Measurements from ENCODE around the gene FREM1. TPM values are rescaled to one million over a fixed set of nuclear protein-coding genes. Genes with fewer than 3 reads are reported as not detected.

The FREM1 gene
- total and polyA plus RNA-seq, 2 of the 13 experiments (the other 11 are each of a cell fraction or from before 2014, with no cell fraction given), result 64.3 to 202 TPM

- H3K4me1 ChIP-seq (ENCODE audit: insufficient read depth, low read length), result no peaks in the 10 kb centered on the region
- H3K9ac ChIP-seq (ENCODE audit: insufficient read depth, low read depth, low read length), result no peak overlapping the region
- no peak overlapping the region for H3K27ac ChIP-seq (ENCODE audit: extremely low read length, insufficient read depth, low read length)
- intact Hi-C loops (cut with micrococcal nuclease; ENCODE audit: unreplicated experiment), result loop anchor here (1.0 kb wide), 1 partner anchor 41 kb away; no protein-coding TSS in a partner anchor
- POLR2A ChIA-PET, result no interaction called here
- whole genome bisulfite sequencing (ENCODE audit: low lambda C conversion rate), result 96% methylated on average over 3 of the region's 3 CpGs
- no peak overlapping the region for H3K4me3 ChIP-seq (replicated peaks in 1 of 3; ENCODE audit: insufficient read depth in 1 of 3, low read depth in 2 of 3, low read length in 3 of 3)
- FAIRE-seq (no peak), ATAC-seq (no peak), DNase-seq (ENCODE audit: low spot score) (no peak)
- H3K36me3 ChIP-seq (replicated peaks in 1 of 2; ENCODE audit: control insufficient read depth in 1 of 2, insufficient read depth in 2 of 2, low read length in 2 of 2), result peaks cover 7 to 89% of the 10 kb centered on the region in 2 experiments
- no peak for TF ChIP-seq ERF (CRISPR knock-in tag; IDR thresholded peaks at IDR 0.05)
- TF ChIP-seq ZNF264 (CRISPR knock-in tag; IDR thresholded peaks at IDR 0.05), result no peak
- BruUV-seq (replicated peaks), result no TSS peak
- no peak overlapping the region for H3K4me2 ChIP-seq (ENCODE audit: low read depth, low read length)
- no peaks in the 10 kb centered on the region for H3K79me2 ChIP-seq (ENCODE audit: insufficient read depth, low read length)
- no peaks in the 10 kb centered on the region for H3K9me3 ChIP-seq (ENCODE audit: low read length)
- CTCF ChIA-PET (ENCODE audit: low intra/inter-chr PET ratio, low total read pairs), result no interaction called here
- in situ Hi-C loops (cut with HindIII; ENCODE audit: extremely low pct_ligation_motif_present, low pct_unique_long_range_greater_than_20kb), result no loop called here
- H4K20me1 ChIP-seq (ENCODE audit: insufficient read depth, low read length), result peaks cover 7% of the 10 kb centered on the region; the same call in 1 of the 2 replicates
- no peak overlapping the region for H2AFZ ChIP-seq (ENCODE audit: low read length)
- no peaks in the 10 kb centered on the region for H3K27me3 ChIP-seq (ENCODE audit: control insufficient read depth in 1 of 2, insufficient read depth in 2 of 2, low read length in 2 of 2)
Measured at GRCh38 chr9:14838701-14839100, 71.5 kb downstream of the FREM1 start.

- H3K36me3 ChIP-seq (replicated peaks in 1 of 2; ENCODE audit: control insufficient read depth in 1 of 2, insufficient read depth in 2 of 2, low read length in 2 of 2), result peaks cover 6 to 86% of the 10 kb centered on the region in 2 experiments
- FAIRE-seq, result no peak
- intact Hi-C loops (cut with micrococcal nuclease; ENCODE audit: unreplicated experiment), result no loop called here
Measured at GRCh38 chr9:14836885-14837284, 73.3 kb downstream of the FREM1 start.

More at GRCh38 chr9:14836885-14837284, 73.3 kb downstream of the FREM1 start:
- no TSS peak for BruUV-seq (replicated peaks)
- no peak for DNase-seq (ENCODE audit: low spot score)
- no peak overlapping the region for H3K9ac ChIP-seq (ENCODE audit: insufficient read depth, low read depth, low read length)
- no peaks in the 10 kb centered on the region for H3K9me3 ChIP-seq (ENCODE audit: low read length)
- peaks cover 7% of the 10 kb centered on the region; the same call in 1 of the 2 replicates for H4K20me1 ChIP-seq (ENCODE audit: insufficient read depth, low read length)
- no peak for TF ChIP-seq ZNF850 (CRISPR knock-in tag; conservative IDR thresholded peaks at IDR 0.05)
- TF ChIP-seq POLR2G (IDR thresholded peaks at IDR 0.05; ENCODE audit: low read depth, low read length), result no peak
- peak; percentile 86 for TF ChIP-seq RBM22 (optimal IDR thresholded peaks at IDR 0.05; ENCODE audit: low read length)
- no peak; the same call in 2 of the 3 replicates for ATAC-seq
- no peaks in the 10 kb centered on the region for H3K27me3 ChIP-seq (ENCODE audit: control insufficient read depth in 1 of 2, insufficient read depth in 2 of 2, low read length in 2 of 2)
- no peak overlapping the region for H3K4me2 ChIP-seq (ENCODE audit: low read depth, low read length)
- POLR2A ChIA-PET, result no interaction called here
- no peak overlapping the region for H3K27ac ChIP-seq (ENCODE audit: extremely low read length, insufficient read depth, low read length)
- no peak overlapping the region for H3K4me3 ChIP-seq (replicated peaks in 1 of 3; ENCODE audit: insufficient read depth in 1 of 3, low read depth in 2 of 3, low read length in 3 of 3)
- WGBS (ENCODE audit: low lambda C conversion rate), result 97% methylated on average over 6 of the region's 7 CpGs
- in situ Hi-C loops (cut with HindIII; ENCODE audit: extremely low pct_ligation_motif_present, low pct_unique_long_range_greater_than_20kb), result no loop called here
- H3K4me1 ChIP-seq (ENCODE audit: insufficient read depth, low read length), result no peaks in the 10 kb centered on the region
- CTCF ChIA-PET (ENCODE audit: low intra/inter-chr PET ratio, low total read pairs), result no interaction called here
- H3K79me2 ChIP-seq (ENCODE audit: insufficient read depth, low read length), result no peaks in the 10 kb centered on the region
- no peak overlapping the region for H2AFZ ChIP-seq (ENCODE audit: low read length)
